ENCODE measurements around the gene SPATA19. TPM values are rescaled to one million over a fixed set of nuclear protein-coding genes. Genes with fewer than 3 reads are reported as not detected.

SPATA19 gene
- total RNA-seq, 1 experiment from 2014 or later, result not detected

GRCh38 chr11:133886029-133886428 lies 40.7 kb upstream of the SPATA19 start:
- no peak for TF ChIP-seq CTCF (IDR thresholded peaks at IDR 0.05; ENCODE audit: unreplicated experiment)
- Mint-ChIP-seq H3K4me1 (ENCODE audit: insufficient read depth, unreplicated experiment) (no peaks in the 10 kb centered on the region), H3K27me3 (ENCODE audit: insufficient read depth, unreplicated experiment) (peaks cover 47% of the 10 kb centered on the region), H3K36me3 (ENCODE audit: insufficient read depth, unreplicated experiment) (no peaks in the 10 kb centered on the region), H3K27ac (ENCODE audit: low read depth, unreplicated experiment) (no peak overlapping the region), H3K4me3 (ENCODE audit: unreplicated experiment) (no peak overlapping the region), H3K9me3 (ENCODE audit: unreplicated experiment) (peaks cover 6% of the 10 kb centered on the region)
- ChIA-PET CTCF (no interaction called here), POLR2A (interaction anchor here (0.7 kb wide), 1 partner anchor 43 kb away, joined by 3 read pairs; no protein-coding TSS in a partner anchor)
- intact Hi-C loops (cut with micrococcal nuclease), result no loop called here
- no TSS peak for BruUV-seq (replicated peaks)
- DNase-seq (ENCODE audit: unreplicated experiment), result no peak

GRCh38 chr11:133872160-133872559 lies 26.8 kb upstream of the SPATA19 start:
- H3K27ac Mint-ChIP-seq (ENCODE audit: low read depth, unreplicated experiment), result no peak overlapping the region
- DNase-seq (ENCODE audit: unreplicated experiment), result no peak
- CTCF ChIA-PET, result no interaction called here
- no peaks in the 10 kb centered on the region for H3K9me3 Mint-ChIP-seq (ENCODE audit: unreplicated experiment)
- BruUV-seq (replicated peaks), result no TSS peak
- H3K27me3 Mint-ChIP-seq (ENCODE audit: insufficient read depth, unreplicated experiment), result no peaks in the 10 kb centered on the region
- no peaks in the 10 kb centered on the region for H3K36me3 Mint-ChIP-seq (ENCODE audit: insufficient read depth, unreplicated experiment)
- H3K4me3 Mint-ChIP-seq (ENCODE audit: unreplicated experiment), result no peak overlapping the region
- no peak for TF ChIP-seq CTCF (IDR thresholded peaks at IDR 0.05; ENCODE audit: unreplicated experiment)
- no peaks in the 10 kb centered on the region for H3K4me1 Mint-ChIP-seq (ENCODE audit: insufficient read depth, unreplicated experiment)
- intact Hi-C loops (cut with micrococcal nuclease), result no loop called here
- POLR2A ChIA-PET, result interaction anchor here (0.7 kb wide), 1 partner anchor 167 kb away, joined by 3 read pairs; no protein-coding TSS in a partner anchor

GRCh38 chr11:133867456-133867855 lies 22.1 kb upstream of the SPATA19 start:
- POLR2A ChIA-PET, result no interaction called here
- intact Hi-C loops (cut with micrococcal nuclease), result no loop called here

GRCh38 chr11:133865466-133865865 lies 20.2 kb upstream of the SPATA19 start:
- TF ChIP-seq CTCF (IDR thresholded peaks at IDR 0.05; ENCODE audit: unreplicated experiment), result no peak
- BruUV-seq (replicated peaks), result no TSS peak

More at GRCh38 chr11:133867456-133867855, 22.1 kb upstream of the SPATA19 start:
- no TSS peak for BruUV-seq (replicated peaks)
- no peak for TF ChIP-seq CTCF (IDR thresholded peaks at IDR 0.05; ENCODE audit: unreplicated experiment)
- no peak for DNase-seq (ENCODE audit: unreplicated experiment)
- Mint-ChIP-seq H3K36me3 (ENCODE audit: insufficient read depth, unreplicated experiment) (peaks cover 5% of the 10 kb centered on the region), H3K4me1 (ENCODE audit: insufficient read depth, unreplicated experiment) (no peaks in the 10 kb centered on the region), H3K27ac (ENCODE audit: low read depth, unreplicated experiment) (no peak overlapping the region), H3K9me3 (ENCODE audit: unreplicated experiment) (no peaks in the 10 kb centered on the region), H3K27me3 (ENCODE audit: insufficient read depth, unreplicated experiment) (peaks cover 3% of the 10 kb centered on the region), H3K4me3 (ENCODE audit: unreplicated experiment) (no peak overlapping the region)
- CTCF ChIA-PET, result interaction anchor here (1.2 kb wide), 1 partner anchor 733 kb away, joined by 3 read pairs; no protein-coding TSS in a partner anchor

More at GRCh38 chr11:133865466-133865865, 20.2 kb upstream of the SPATA19 start:
- H3K27me3 Mint-ChIP-seq (ENCODE audit: insufficient read depth, unreplicated experiment), result peaks cover 22% of the 10 kb centered on the region
- peaks cover 5% of the 10 kb centered on the region for H3K36me3 Mint-ChIP-seq (ENCODE audit: insufficient read depth, unreplicated experiment)
- DNase-seq (ENCODE audit: unreplicated experiment), result no peak
- no peaks in the 10 kb centered on the region for H3K4me1 Mint-ChIP-seq (ENCODE audit: insufficient read depth, unreplicated experiment)
- no peaks in the 10 kb centered on the region for H3K9me3 Mint-ChIP-seq (ENCODE audit: unreplicated experiment)
- intact Hi-C loops (cut with micrococcal nuclease), result no loop called here
- POLR2A ChIA-PET, result interaction anchor here (0.8 kb wide), 1 partner anchor 11 kb away, joined by 3 read pairs; no protein-coding TSS in a partner anchor
- H3K4me3 Mint-ChIP-seq (ENCODE audit: unreplicated experiment), result no peak overlapping the region
- H3K27ac Mint-ChIP-seq (ENCODE audit: low read depth, unreplicated experiment), result no peak overlapping the region
- CTCF ChIA-PET, result interaction anchor here (0.6 kb wide), 1 partner anchor 105 kb away, joined by 3 read pairs; no protein-coding TSS in a partner anchor

Data from MCF 10A (cell line).